GM21529 (cell line): Measurements from ENCODE around the gene NDST4.
"Not testable (repeated sequence)": the region's sequence is repeated elsewhere in the genome, so short reads cannot be mapped to it uniquely, and the experiment has no call there.

Experiments
- ATAC-seq: cut with Tn5 transposase; IDR thresholded peaks from one replicate; pipeline ENCODE4 v1.9.1; 2021; ENCODE audit not compliant: unreplicated experiment

The NDST4 gene

GRCh38 chr4:115058533-115058932, 54.9 kb downstream of the NDST4 start:
- no peak for ATAC-seq

- ATAC-seq: no peak
Observed at GRCh38 chr4:115054836-115055235, 58.6 kb downstream of the NDST4 start.

GRCh38 chr4:115053313-115053712, 60.1 kb downstream of the NDST4 start:
- no peak for ATAC-seq

- ATAC-seq: peak; percentile 65
Observed at GRCh38 chr4:115042496-115042895, 70.9 kb downstream of the NDST4 start.

- ATAC-seq: no peak
Observed at GRCh38 chr4:115030281-115030680, 83.1 kb downstream of the NDST4 start.

- no peak for ATAC-seq
Observed at GRCh38 chr4:115028682-115029410, 84.6 kb downstream of the NDST4 start.

- ATAC-seq: no peak
Observed at GRCh38 chr4:114999880-115000279, 113.5 kb downstream of the NDST4 start.

- ATAC-seq: no peak
Observed at GRCh38 chr4:114998316-114998715, 115.1 kb downstream of the NDST4 start.

GRCh38 chr4:114997576-114998247, 115.7 kb downstream of the NDST4 start:
- no peak for ATAC-seq

GRCh38 chr4:114986133-114986532, 127.3 kb downstream of the NDST4 start:
- ATAC-seq: no peak

- no peak for ATAC-seq
Observed at GRCh38 chr4:114980932-114981708, 132.3 kb downstream of the NDST4 start.

- ATAC-seq: not testable (repeated sequence)
Observed at GRCh38 chr4:114980399-114980798, 133.0 kb downstream of the NDST4 start.

GRCh38 chr4:114976901-114977300, 136.5 kb downstream of the NDST4 start:
- ATAC-seq: no peak

- ATAC-seq: no peak
Observed at GRCh38 chr4:114964026-114964425, 149.4 kb downstream of the NDST4 start.

- ATAC-seq: no peak
Observed at GRCh38 chr4:114945616-114946015, 167.8 kb downstream of the NDST4 start.

- ATAC-seq: no peak
Observed at GRCh38 chr4:114941503-114941902, 171.9 kb downstream of the NDST4 start.

- ATAC-seq: no peak
Observed at GRCh38 chr4:114927881-114928280, 185.5 kb downstream of the NDST4 start.

- no peak for ATAC-seq
Observed at GRCh38 chr4:114926583-114926982, 186.8 kb downstream of the NDST4 start.

- no peak for ATAC-seq
Observed at GRCh38 chr4:114924311-114924710, 189.1 kb downstream of the NDST4 start.

- ATAC-seq: no peak
Observed at GRCh38 chr4:114922592-114922933, 190.9 kb downstream of the NDST4 start.

GRCh38 chr4:114921790-114922591, 191.4 kb downstream of the NDST4 start:
- no peak for ATAC-seq
